ENCODE measurements around the gene TRAPPC5. TPM values are rescaled to one million over a fixed set of nuclear protein-coding genes. Genes with fewer than 3 reads are reported as not detected.

The TRAPPC5 gene
- polyA plus RNA-seq, 1 donor (not counting 4 experiments of a cell fraction or from before 2014, with no cell fraction given), result 54.8 TPM

DNA sequence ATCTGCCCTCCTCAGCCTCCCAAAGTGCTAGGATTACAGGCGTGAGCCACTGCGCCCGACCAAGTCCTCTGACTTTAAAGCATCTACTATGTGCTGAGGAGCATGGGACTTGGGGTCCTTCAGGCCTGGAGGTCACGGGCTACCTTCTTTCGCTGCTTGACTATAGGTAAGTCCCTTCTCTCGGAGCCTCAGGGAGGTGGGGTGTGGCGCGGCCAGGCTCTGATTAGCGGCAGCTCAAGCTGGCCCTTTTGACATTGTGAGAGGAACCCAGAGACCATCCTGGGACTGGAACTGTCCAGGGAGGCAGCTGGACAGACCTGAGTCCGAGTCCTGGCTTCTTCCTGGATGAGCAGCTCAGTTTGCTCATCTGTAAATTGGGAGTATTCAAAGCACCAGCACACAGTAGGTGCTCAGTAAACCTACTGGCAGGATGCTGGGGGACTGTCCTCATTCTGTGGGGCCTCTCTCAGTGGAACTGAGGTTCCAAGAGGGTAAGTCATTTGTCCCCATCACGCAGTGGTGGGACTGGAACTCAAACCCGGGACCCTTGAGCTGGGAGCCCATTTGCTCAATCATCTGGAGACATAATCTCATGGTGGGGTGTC lies 20.5 kb downstream of the TRAPPC5 start:
- no peaks in the 10 kb centered on the region for H3K4me1 ChIP-seq (ENCODE audit: control insufficient read depth, extremely low read depth, insufficient read depth, low read length)
- no peak overlapping the region for H3K4me3 ChIP-seq (ENCODE audit: control insufficient read depth in 2 of 3, extremely low read depth in 1 of 3, insufficient read depth in 2 of 3, low read depth in 1 of 3, low read length in 3 of 3)
- H3K79me2 ChIP-seq (ENCODE audit: control insufficient read depth, insufficient read depth, low read length), result no peaks in the 10 kb centered on the region
- no peaks in the 10 kb centered on the region for H3K36me3 ChIP-seq (ENCODE audit: control insufficient read depth in 2 of 2, extremely low read depth in 1 of 2, insufficient read depth in 2 of 2, low read length in 2 of 2)
- no peaks in the 10 kb centered on the region for H3K9me3 ChIP-seq (ENCODE audit: control insufficient read depth, low read depth, low read length)
- no peak overlapping the region for H2AFZ ChIP-seq (ENCODE audit: control insufficient read depth, low read length)
- peaks cover 21% of the 10 kb centered on the region for H3K27me3 ChIP-seq (ENCODE audit: control insufficient read depth, extremely low read depth, insufficient read depth, low read length)
- H3K9ac ChIP-seq (ENCODE audit: control insufficient read depth, extremely low read depth, insufficient read depth, low read length), result no peak overlapping the region
- TF ChIP-seq CTCF (optimal IDR thresholded peaks at IDR 0.05 in 1 of 3, IDR thresholded peaks at IDR 0.05 in 1 of 3, conservative IDR thresholded peaks at IDR 0.05 in 1 of 3; ENCODE audit: extremely low read depth in 1 of 3, insufficient read depth in 2 of 3, low read length in 3 of 3) (no peak), EZH2 (IDR thresholded peaks at IDR 0.05; ENCODE audit: low read length) (no peak)
- FAIRE-seq, result no peak
- H4K20me1 ChIP-seq (ENCODE audit: control insufficient read depth, extremely low read depth, insufficient read depth, low read length), result no peaks in the 10 kb centered on the region
- H3K4me2 ChIP-seq (ENCODE audit: control insufficient read depth, extremely low read depth, insufficient read depth, low read depth, low read length), result no peak overlapping the region
- DNase-seq (ENCODE audit: low read depth, low spot score), result no peak
- no peaks in the 10 kb centered on the region for H3K9me1 ChIP-seq (ENCODE audit: control insufficient read depth, extremely low read depth, insufficient read depth, low read length)
- dilution Hi-C loops (cut with MboI; ENCODE audit: extremely low pct_ligation_motif_present, low sequenced_read_pairs), result no loop called here
- no peak overlapping the region for H3K27ac ChIP-seq (ENCODE audit: control insufficient read depth, insufficient read depth, low read length)

DNA sequence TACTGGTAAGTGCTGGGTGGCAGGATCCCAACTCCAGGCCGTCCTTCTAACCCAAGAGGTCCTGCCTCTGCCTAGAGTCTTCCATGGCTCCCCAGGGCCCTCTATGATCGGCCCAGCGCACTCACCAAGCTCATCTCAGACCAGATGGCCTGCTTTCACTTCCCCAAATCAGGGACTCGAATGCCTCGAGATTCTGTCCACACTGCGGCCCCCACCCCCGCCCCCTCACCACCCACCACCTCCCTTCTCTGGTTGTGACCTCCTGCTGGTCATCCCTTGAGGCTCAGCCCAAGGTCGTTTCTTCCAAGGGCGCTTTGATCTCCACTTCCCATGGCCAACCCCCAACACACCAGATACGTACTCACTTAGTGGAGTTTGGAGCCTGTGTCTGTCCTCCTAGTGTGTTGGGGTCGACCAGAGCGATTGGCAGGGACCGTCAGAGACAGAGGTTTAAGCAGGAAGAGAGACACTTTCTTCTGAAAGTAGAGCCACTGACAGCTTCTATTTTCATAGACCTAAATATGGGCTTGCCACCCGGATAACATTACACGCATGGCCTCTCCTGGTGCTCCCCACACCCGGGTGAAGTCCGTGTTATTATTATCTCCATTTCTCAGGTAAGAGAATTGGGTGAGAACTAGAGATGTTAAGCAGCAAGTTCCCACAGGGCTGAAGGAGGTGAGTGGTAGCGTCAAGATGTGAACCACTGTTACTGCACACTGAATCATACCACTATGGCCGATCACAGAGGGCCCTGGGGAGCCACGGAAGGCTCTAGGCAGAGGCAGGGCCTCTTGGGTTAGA lies 21.2 kb downstream of the TRAPPC5 start, which contains the start of gene FCER2:
Gene FCER2, minus strand, starts transcription at position 478 of the 804 bp plus-strand sequence. CDS start 2,371 bp downstream, outside the sequence.
- Histone ChIP-seq H3K27ac (ENCODE audit: control insufficient read depth, insufficient read depth, low read length) (no peak within 1 kb of the TSS), H3K9me3 (ENCODE audit: control insufficient read depth, low read depth, low read length) (no peaks in the 10 kb centered on the region), H3K9ac (ENCODE audit: control insufficient read depth, extremely low read depth, insufficient read depth, low read length) (no peak within 1 kb of the TSS), H3K4me3 (ENCODE audit: control insufficient read depth in 2 of 3, extremely low read depth in 1 of 3, insufficient read depth in 2 of 3, low read depth in 1 of 3, low read length in 3 of 3) (no peak within 1 kb of the TSS), H3K36me3 (ENCODE audit: control insufficient read depth in 2 of 2, extremely low read depth in 1 of 2, insufficient read depth in 2 of 2, low read length in 2 of 2) (no peaks in the 10 kb centered on the region), H2AFZ (ENCODE audit: control insufficient read depth, low read length) (no peak within 1 kb of the TSS), H3K79me2 (ENCODE audit: control insufficient read depth, insufficient read depth, low read length) (no peaks in the 10 kb centered on the region), H3K4me2 (ENCODE audit: control insufficient read depth, extremely low read depth, insufficient read depth, low read depth, low read length) (no peak within 1 kb of the TSS), H4K20me1 (ENCODE audit: control insufficient read depth, extremely low read depth, insufficient read depth, low read length) (no peaks in the 10 kb centered on the region), H3K9me1 (ENCODE audit: control insufficient read depth, extremely low read depth, insufficient read depth, low read length) (no peaks in the 10 kb centered on the region), H3K27me3 (ENCODE audit: control insufficient read depth, extremely low read depth, insufficient read depth, low read length) (peaks cover 21% of the 10 kb centered on the region), H3K4me1 (ENCODE audit: control insufficient read depth, extremely low read depth, insufficient read depth, low read length) (no peaks in the 10 kb centered on the region)
- TF ChIP-seq EZH2 (IDR thresholded peaks at IDR 0.05; ENCODE audit: low read length), result no peak
- no peak for FAIRE-seq
- dilution Hi-C loops (cut with MboI; ENCODE audit: extremely low pct_ligation_motif_present, low sequenced_read_pairs), result no loop called here
- no peak for DNase-seq (ENCODE audit: low read depth, low spot score)

Measured in keratinocyte (primary cell).